Heart left ventricle (tissue), 13 donors: Measurements from ENCODE around the gene KLHL35.

ENCODE experiments used
- POLR2A ChIP-seq, 2 donors: fragments of 450-650 bp; IDR thresholded peaks; one replicate each; pipeline ENCODE4 v1.6.1; 2017; ENCODE audit warnings: antibody characterized with exemption in 2 of 2, mild to moderate bottlenecking in 2 of 2, moderate library complexity in 2 of 2
- TF ChIP-seq, protein P1 (sequence below), 12 donors: fragments of 200-600 bp; sonication (generic) in 4 of 12; IDR thresholded peaks; one replicate each; pipeline versions ENCODE4 v1.5.0 to v1.8.0; 2018 to 2022; ENCODE audit warnings: antibody characterized with exemption in 12 of 12, mild to moderate bottlenecking in 5 of 12
- donor health status: ischemic (EF 13 %, LVEDD 7.1; RV severe dilation, severe dysfunction).
- donor health status: DM: no; HTN: yes; CAD: no.
- donor health status: DM: no; HTN: no; CAD: no.
- donor health status: ischemic (EF 25% LVEDD 6.9; RV normal size, moderate dysfunction).
- donor health status: ischemic (EF 25% LVEDD 5.7; RV mildly dilated, moderate dysfunction).
- donor health status: ischemic (EF 35%, LVEDD 5.7; RV mildly dilated, moderate dysfunction).
- donor health status: nonischemic (EF 11% LVEDD 7.7; RV severe dilation, severe dysfunction).
- donor health status: DM: yes; HTN: yes; CAD: no.
- donor health status: PGD.
- donor health status: ischemic (EF 29% LVEDD 5.4; RV normal size, mild dysfunction).
- donor health status: nonischemic (EF 23%, LVEDD 6.1; RV moderate dilation, normal function).

DNA sequence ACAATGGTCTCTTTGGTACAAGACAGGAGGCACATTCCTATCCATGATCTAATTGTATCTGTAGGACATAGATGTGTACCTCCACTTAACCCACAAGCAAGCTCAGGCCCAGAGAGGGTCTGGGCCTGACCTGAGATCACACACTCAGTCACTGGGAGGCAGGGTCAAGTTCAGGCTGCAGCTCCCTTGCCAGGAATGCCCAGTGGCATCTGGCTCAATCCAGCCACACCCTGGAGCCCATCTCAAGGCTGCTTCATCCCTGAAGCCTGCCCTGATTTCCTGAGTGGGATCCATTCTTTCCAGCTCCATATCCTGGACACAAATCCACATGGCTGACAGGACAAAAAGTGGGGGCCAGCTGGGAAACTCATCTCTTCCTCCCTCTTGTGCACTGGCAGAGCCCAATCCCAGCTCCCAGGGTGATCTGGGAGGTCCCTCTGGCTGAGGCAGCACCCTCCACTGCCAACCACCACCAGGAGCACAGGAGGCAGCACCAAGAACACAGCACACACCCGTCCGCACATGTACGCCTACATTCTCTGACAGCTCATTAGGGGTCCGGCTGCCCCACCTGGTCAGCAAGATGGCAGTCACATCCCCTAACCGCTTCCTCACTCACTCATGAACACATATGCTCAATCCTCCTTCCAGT lies 39.2 kb upstream of the KLHL35 start:
- TF ChIP-seq, protein P1, sequence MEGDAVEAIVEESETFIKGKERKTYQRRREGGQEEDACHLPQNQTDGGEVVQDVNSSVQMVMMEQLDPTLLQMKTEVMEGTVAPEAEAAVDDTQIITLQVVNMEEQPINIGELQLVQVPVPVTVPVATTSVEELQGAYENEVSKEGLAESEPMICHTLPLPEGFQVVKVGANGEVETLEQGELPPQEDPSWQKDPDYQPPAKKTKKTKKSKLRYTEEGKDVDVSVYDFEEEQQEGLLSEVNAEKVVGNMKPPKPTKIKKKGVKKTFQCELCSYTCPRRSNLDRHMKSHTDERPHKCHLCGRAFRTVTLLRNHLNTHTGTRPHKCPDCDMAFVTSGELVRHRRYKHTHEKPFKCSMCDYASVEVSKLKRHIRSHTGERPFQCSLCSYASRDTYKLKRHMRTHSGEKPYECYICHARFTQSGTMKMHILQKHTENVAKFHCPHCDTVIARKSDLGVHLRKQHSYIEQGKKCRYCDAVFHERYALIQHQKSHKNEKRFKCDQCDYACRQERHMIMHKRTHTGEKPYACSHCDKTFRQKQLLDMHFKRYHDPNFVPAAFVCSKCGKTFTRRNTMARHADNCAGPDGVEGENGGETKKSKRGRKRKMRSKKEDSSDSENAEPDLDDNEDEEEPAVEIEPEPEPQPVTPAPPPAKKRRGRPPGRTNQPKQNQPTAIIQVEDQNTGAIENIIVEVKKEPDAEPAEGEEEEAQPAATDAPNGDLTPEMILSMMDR (IDR thresholded peaks at IDR 0.05) = no peak
- TF ChIP-seq POLR2A (IDR thresholded peaks at IDR 0.05) = no peak
